Smooth muscle cell (in vitro differentiated cells): ENCODE data around the gene RPTOR. TPM values are rescaled to one million over a fixed set of nuclear protein-coding genes. Genes with fewer than 3 reads are reported as not detected.

Source experiments
- DNase-seq: peaks from one replicate; lab custom pipeline; 2025; ENCODE audit not compliant: unreplicated experiment; lab: John Stamatoyannopoulos, UW
- H2AFZ ChIP-seq: fragments of 200-600 bp; sonication (generic); 2 replicates; pipeline ENCODE4 v1.6.0; 2016; ENCODE audit warnings: antibody characterized with exemption, low read depth, mild to moderate bottlenecking
- H3F3A ChIP-seq: fragments of 200-600 bp; sonication (generic); 2 replicates; pipeline ENCODE4 v1.6.0; 2017; ENCODE audit warnings: antibody characterized with exemption, low read depth
- H3K27ac ChIP-seq: fragments of 200-600 bp; sonication (generic); 2 replicates; pipeline ENCODE4 v1.5.1; 2016; ENCODE audit warnings: low read depth, mild to moderate bottlenecking
- H3K27me3 ChIP-seq: fragments of 200-600 bp; sonication (generic); 2 replicates; pipeline ENCODE4 v1.6.1; 2016; ENCODE audit warnings: low read depth, mild to moderate bottlenecking
- H3K36me3 ChIP-seq: fragments of 200-600 bp; sonication (generic); 2 replicates; pipeline ENCODE4 v1.5.1; 2016; ENCODE audit warnings: low read depth
- H3K4me1 ChIP-seq: fragments of 200-600 bp; sonication (generic); 2 replicates; pipeline ENCODE4 v1.5.1; 2016; ENCODE audit warnings: low read depth
- H3K4me2 ChIP-seq: fragments of 200-600 bp; sonication (generic); 2 replicates; pipeline ENCODE4 v1.6.0; 2016; ENCODE audit warnings: mild to moderate bottlenecking
- H3K4me3 ChIP-seq: fragments of 200-600 bp; sonication (generic); 2 replicates; pipeline ENCODE4 v1.5.1; 2016; ENCODE audit warnings: mild to moderate bottlenecking
- H3K79me2 ChIP-seq: fragments of 200-600 bp; sonication (generic); 2 replicates; pipeline ENCODE4 v1.6.0; 2016; ENCODE audit warnings: low read depth, mild to moderate bottlenecking
- H3K9ac ChIP-seq: fragments of 200-600 bp; sonication (generic); 2 replicates; pipeline ENCODE4 v1.6.0; 2016; ENCODE audit warnings: low read depth
- H3K9me3 ChIP-seq: fragments of 200-600 bp; sonication (generic); replicated peaks from 2 replicates; pipeline ENCODE4 v1.5.1; 2016; ENCODE audit warnings: low read depth
- H4K20me1 ChIP-seq: fragments of 200-600 bp; sonication (generic); 2 replicates; pipeline ENCODE4 v1.6.0; 2016; ENCODE audit warnings: low read depth
- WGBS: methylation state at CpG from one replicate; pipeline ENCODE4 v1.1.7; 2016; ENCODE audit warnings: low lambda C conversion rate; 5-methylcytosine and 5-hydroxymethylcytosine counted together
- polyA plus RNA-seq: library from polyadenylated mRNA; unstranded; fragments of >200 nt; fragmentation: Nextera tagmentation; extraction: Ambion mirVana; gene quantifications from 2 replicates; pipeline ENCODE4 v1.2.1, GENCODE V29; 2016
- total RNA-seq: library from RNA; depleted of rRNA; stranded (reverse); fragments of >200 nt; gene quantifications from 2 replicates; pipeline ENCODE4 v1.2.3, GENCODE V29; 2014
- TF ChIP-seq, protein P1 (sequence below): fragments of 200-600 bp; sonication (generic); IDR thresholded peaks from 2 replicates; pipeline ENCODE4 v1.5.1; 2017; ENCODE audit warnings: borderline replicate concordance, mild to moderate bottlenecking, antibody characterized with exemption; ENCODE audit not compliant: insufficient read depth, poor library complexity, severe bottlenecking

Gene RPTOR, protein sequence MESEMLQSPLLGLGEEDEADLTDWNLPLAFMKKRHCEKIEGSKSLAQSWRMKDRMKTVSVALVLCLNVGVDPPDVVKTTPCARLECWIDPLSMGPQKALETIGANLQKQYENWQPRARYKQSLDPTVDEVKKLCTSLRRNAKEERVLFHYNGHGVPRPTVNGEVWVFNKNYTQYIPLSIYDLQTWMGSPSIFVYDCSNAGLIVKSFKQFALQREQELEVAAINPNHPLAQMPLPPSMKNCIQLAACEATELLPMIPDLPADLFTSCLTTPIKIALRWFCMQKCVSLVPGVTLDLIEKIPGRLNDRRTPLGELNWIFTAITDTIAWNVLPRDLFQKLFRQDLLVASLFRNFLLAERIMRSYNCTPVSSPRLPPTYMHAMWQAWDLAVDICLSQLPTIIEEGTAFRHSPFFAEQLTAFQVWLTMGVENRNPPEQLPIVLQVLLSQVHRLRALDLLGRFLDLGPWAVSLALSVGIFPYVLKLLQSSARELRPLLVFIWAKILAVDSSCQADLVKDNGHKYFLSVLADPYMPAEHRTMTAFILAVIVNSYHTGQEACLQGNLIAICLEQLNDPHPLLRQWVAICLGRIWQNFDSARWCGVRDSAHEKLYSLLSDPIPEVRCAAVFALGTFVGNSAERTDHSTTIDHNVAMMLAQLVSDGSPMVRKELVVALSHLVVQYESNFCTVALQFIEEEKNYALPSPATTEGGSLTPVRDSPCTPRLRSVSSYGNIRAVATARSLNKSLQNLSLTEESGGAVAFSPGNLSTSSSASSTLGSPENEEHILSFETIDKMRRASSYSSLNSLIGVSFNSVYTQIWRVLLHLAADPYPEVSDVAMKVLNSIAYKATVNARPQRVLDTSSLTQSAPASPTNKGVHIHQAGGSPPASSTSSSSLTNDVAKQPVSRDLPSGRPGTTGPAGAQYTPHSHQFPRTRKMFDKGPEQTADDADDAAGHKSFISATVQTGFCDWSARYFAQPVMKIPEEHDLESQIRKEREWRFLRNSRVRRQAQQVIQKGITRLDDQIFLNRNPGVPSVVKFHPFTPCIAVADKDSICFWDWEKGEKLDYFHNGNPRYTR (N-terminal part only)
- 12.1 and 12.2 TPM in 2 replicates for total RNA-seq
- polyA plus RNA-seq, result 10.6 and 11.3 TPM in 2 replicates

DNA sequence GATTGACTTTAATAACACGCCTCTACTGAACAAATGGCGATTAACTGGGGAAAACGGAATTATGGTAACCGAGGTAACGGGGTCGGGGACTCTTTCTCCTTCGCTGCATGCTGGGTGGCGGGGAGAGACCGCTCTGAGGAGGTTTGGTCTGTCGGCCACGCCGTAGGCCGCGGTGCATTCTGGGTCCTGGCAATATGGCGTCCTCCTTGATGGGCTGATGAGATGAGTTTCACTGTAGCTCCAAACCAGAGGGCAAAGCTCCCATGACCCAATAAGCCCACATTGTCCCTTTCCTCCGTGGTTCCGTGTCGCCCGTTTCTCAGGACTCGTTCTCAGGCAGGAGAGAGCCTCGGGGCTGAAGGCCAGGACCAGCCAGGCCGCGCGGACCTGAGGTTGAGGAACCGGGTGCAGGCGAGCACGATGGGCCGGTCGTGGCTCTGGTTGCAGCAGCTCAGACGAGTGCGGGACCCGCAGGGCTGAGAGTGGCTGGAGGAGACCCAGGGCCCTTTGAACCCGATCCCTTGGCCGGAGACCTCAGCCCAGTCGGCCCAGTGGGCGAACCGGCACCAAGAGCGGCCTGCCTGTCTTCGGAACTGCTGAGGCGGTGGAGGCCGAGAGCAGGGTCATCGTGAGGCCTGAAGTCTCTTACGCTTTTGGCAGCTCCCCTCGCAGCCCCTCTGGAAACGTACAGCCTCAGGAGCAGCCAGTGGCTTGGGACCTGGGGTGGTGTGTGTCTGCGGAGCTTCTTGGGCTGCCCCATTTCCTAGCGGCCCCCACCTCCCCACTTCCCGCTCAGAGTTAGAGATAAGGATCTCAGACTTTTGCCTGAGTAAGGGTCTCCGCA lies at the start of gene RPTOR:
TSS of gene RPTOR (plus strand) at position 184 of the 844 bp plus-strand sequence. CDS start 792 bp downstream, outside the sequence.
- whole genome bisulfite sequencing, result 2% methylated on average over 49 of the region's 49 CpGs
- peaks cover 14% of the 10 kb centered on the region for H3K4me1 ChIP-seq
- peaks cover 50% of the 10 kb centered on the region for H3K79me2 ChIP-seq
- H3K9me3 ChIP-seq, result no peaks in the 10 kb centered on the region
- no peaks in the 10 kb centered on the region for H3K27me3 ChIP-seq
- peak within 1 kb of the TSS; percentile 93 for H3K9ac ChIP-seq
- TF ChIP-seq, protein P1, sequence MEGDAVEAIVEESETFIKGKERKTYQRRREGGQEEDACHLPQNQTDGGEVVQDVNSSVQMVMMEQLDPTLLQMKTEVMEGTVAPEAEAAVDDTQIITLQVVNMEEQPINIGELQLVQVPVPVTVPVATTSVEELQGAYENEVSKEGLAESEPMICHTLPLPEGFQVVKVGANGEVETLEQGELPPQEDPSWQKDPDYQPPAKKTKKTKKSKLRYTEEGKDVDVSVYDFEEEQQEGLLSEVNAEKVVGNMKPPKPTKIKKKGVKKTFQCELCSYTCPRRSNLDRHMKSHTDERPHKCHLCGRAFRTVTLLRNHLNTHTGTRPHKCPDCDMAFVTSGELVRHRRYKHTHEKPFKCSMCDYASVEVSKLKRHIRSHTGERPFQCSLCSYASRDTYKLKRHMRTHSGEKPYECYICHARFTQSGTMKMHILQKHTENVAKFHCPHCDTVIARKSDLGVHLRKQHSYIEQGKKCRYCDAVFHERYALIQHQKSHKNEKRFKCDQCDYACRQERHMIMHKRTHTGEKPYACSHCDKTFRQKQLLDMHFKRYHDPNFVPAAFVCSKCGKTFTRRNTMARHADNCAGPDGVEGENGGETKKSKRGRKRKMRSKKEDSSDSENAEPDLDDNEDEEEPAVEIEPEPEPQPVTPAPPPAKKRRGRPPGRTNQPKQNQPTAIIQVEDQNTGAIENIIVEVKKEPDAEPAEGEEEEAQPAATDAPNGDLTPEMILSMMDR, result no peak
- peak within 1 kb of the TSS; percentile 77 for H3K27ac ChIP-seq
- peak within 1 kb of the TSS; percentile 90 for H2AFZ ChIP-seq
- peak within 1 kb of the TSS; percentile 76 for H3K4me3 ChIP-seq
- H3F3A ChIP-seq, result no peaks in the 10 kb centered on the region
- DNase-seq, result peak; percentile 65
- H3K36me3 ChIP-seq, result no peaks in the 10 kb centered on the region
- peak within 1 kb of the TSS; percentile 93 for H3K4me2 ChIP-seq
- peaks cover 13% of the 10 kb centered on the region for H4K20me1 ChIP-seq

DNA sequence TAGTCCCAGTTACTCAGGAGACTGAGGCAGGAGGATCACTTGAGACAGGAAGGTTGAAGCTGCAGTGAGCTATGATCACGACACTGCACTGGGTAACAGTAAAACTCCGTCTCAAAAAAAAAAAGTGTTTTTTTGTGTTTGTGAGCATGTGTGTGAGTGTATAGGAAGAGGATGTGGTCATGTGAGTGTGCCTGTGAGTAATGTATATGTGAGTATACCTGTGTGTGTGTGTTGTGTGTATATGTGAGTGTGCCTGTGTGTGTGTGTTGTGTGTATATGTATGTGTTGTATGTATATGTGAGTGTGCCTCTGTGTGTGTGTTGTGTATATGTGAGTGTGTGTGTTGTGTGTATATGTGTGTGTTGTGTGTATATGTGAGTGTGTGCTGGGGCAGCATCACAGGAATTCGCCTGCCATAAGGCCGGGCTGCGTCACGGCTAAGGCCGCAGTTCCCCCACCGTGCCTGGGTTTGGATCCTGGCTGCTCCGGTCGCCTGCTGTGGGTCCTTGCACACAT lies 46.9 kb upstream of the RPTOR start:
- WGBS, result 70% methylated on average over 6 of the region's 10 CpGs
- Histone ChIP-seq H4K20me1 (no peaks in the 10 kb centered on the region), H3K4me2 (peak overlapping the region; percentile 41), H3K4me1 (peaks cover 7% of the 10 kb centered on the region), H3K27ac (peak overlapping the region; percentile 43), H3K4me3 (no peak overlapping the region), H2AFZ (no peak overlapping the region), H3K27me3 (no peaks in the 10 kb centered on the region), H3K36me3 (no peaks in the 10 kb centered on the region), H3K79me2 (no peaks in the 10 kb centered on the region), H3K9ac (no peak overlapping the region), H3F3A (no peaks in the 10 kb centered on the region), H3K9me3 (no peaks in the 10 kb centered on the region)
- TF ChIP-seq, protein P1, result no peak
- DNase-seq, result no peak

DNA sequence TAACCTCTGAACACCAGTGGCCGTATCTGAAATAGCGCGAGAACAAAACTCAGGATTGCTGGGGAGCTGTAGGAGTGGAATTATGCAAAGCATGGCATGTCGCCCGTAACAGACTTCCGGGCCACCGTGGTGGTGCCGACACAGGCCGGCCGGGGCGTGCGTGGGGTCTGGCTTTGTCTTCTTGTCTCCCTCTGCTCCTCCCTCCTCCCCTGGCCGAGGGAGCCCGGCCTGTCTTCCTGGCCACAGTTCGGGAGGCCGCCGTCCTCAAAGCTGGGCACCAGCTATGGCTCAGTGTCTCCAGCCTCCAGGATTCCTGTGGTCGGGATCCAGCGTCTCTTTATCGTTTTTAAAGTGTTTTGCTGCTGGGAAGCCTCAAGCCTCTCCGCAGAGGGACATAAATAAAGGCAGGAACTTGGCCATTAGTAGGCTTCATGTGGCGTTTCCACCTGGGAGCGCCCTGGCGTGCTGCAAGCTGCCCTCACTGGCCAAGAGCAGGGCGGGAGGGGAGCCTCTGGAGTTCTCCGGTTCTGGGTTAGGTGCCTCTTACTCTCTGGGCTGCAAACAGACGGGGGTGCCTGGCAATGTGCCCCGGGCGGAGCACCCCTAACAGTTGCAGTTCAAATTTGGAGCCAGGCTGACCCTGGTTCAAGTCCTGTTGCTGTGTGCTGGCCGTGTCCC lies 46.3 kb upstream of the RPTOR start:
- Histone ChIP-seq H3K9me3 (no peaks in the 10 kb centered on the region), H3K4me1 (peaks cover 6% of the 10 kb centered on the region), H2AFZ (no peak overlapping the region), H3K79me2 (no peaks in the 10 kb centered on the region), H3K9ac (peak overlapping the region; percentile 12), H3F3A (no peaks in the 10 kb centered on the region), H3K27me3 (no peaks in the 10 kb centered on the region), H3K4me3 (no peak overlapping the region), H3K27ac (peak overlapping the region; percentile 43), H3K4me2 (peak overlapping the region; percentile 41), H4K20me1 (no peaks in the 10 kb centered on the region), H3K36me3 (no peaks in the 10 kb centered on the region)
- WGBS, result 50% methylated on average over 30 of the region's 30 CpGs
- no peak for DNase-seq
- TF ChIP-seq, protein P1, result no peak
